ENCODE data around the gene POLG2. TPM values are rescaled to one million over a fixed set of nuclear protein-coding genes. Genes with fewer than 3 reads are reported as not detected.

POLG2 gene
- 7.4 and 9.0 TPM in 2 replicates for total RNA-seq

DNA sequence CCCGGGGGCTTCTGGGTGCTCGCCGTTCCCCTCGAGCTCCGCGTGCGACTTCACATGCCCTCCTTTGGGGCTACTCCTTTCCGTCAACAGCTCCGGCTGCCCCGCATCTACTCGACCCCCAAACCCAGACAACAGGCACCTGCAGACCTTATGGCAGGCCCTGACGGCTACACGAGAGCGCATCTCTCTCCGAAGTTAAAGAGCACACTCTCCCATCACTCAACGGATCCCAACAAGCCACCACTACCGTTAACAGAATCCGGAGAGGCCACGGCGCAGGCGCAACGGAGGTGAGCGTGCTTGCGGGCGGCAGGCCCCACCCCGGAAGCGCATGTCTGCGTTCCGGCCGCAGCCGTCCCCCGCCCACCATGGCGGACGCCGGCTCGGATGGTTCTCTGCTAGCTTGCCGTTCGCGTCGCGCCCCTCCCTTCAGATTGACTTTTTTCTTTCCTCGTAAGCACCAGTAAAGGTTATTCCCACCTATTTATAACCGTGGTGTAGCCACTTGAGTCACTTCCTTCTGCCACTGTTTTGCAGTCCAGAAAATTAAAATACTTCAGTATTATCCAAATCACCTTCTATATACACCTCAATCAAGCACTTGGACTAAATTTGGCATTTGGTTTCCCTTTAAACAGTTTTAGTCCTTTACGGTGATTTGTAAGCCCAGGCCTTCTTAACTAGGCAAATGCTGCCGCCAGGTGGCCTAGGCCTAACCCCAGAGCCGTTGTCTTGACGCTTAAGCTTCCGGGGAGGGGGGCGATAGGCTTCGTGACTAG is at the start of gene POLG2:
Gene POLG2 (minus strand): TSS at position 269 of the 779 bp plus-strand sequence. CDS start 86 bp downstream, at position 183.

DNA sequence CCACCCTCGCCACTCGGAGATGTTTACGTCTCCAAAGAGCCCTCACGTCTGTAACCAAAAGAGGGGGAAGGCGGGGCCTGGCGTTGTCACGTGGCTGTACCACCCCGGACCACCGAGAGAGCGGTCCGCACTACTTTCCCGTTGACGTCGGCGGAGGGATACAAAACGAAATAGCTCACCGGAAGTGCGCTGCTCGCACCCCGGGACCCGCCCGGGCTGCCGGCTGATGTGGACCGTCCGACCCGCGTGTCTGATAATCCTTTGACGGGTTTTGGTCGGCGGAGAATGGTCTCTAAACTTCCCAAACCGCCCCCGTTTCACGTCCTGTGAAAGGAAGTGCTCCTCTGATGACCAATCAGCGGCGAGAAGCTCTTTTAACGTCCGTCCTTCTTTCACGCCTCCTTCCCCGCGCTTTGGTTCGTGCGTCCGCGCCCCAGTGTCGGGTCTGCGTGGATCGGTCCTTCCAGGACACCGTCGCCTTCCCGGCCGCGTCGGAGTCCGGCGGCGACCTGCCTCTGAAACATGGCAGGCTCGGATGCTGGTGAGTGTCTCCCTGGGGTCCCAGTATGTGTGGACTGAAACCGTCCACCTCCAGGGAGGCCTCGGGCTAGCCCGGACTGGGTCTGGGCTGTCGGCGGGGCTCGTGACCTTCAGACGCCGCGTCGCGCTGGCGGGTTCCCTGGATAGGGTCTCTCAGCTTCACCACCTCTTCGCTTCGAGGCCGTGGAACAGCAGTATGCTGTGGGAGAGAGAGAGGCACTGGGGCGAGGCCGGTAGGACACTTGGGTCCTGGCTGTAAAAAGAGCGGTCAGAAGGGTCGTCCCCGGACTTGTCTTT is 9.9 kb upstream of the POLG2 start, which contains the start of gene CEP95:
Gene CEP95 (plus strand): TSS at position 402 of the 837 bp plus-strand sequence. CDS start 121 bp downstream, at position 523.

DNA sequence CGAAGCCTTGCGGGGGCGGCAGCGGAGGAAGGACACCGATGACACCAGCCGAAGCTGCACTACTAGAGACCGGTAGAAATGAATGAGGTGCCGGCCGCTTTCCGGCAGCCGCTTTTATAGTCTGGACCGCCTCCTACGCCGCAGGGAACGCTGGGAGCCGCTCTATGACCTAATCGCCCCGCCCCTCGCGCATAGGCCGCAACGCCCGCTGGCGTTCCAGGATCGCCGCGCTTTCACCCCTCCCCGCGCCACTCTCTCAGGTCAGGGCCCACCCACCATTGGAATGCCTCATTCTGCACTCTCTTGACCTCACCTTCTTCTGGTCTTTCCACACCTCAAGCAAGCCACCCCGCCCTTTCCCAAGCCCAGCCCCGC is 9.3 kb upstream of the POLG2 start, which contains the start of gene DDX5:
Gene DDX5 (minus strand): TSS at position 89 of the 375 bp plus-strand sequence. CDS start 170 bp downstream, outside the sequence.

DNA sequence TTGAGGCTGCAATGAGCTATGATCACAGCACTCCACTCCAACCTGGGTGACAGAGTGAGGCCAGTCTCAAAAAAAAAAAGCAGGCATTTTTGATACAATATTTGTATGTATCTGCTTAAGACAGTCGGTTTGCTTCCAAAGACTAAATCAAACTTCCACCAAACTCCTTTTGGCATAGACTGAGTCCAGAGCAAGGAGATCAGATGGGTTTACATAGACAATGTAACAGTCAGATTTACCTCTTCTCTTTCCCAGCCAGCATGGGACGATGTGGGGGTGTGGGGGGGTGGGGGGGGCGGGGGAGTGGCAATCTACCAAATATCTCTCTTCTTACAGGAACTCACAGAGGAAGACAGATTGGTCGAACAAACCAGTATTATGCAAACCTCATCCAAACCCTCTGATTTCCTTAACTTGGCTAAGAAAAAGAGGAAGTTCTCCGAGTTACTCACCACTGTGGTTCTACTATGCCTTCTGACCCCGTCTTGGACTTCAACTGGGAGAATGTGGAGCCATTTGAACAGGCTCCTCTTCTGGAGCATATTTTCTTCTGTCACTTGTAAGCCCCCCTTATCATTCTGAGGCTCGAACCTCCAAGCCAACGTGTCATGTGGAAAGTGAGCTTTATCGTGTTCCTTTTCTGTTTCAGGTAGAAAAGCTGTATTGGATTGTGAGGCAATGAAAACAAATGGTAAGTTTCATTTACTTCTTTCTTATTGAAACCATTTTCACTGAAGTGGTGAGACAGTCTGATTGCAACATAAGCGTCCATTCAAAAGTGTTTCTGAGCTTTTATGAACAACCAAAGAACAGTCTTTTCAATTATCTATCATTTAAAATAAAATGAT is 48.0 kb downstream of the POLG2 start, which contains the start of gene MILR1:
Gene MILR1 (plus strand): TSS at position 451 of the 848 bp plus-strand sequence. CDS start 54 bp downstream, at position 505.

Small RNA genes within 50 kb of the gene (small RNA-seq; reads per million reads assigned to genes)
- gene ATP5MFP4: not detected

Other genes starting within 250 kb of the POLG2 start
- 18.3 and 21.4 TPM in 2 replicates for gene TEX2, start 233.8 kb downstream of the POLG2 start, total RNA-seq
- 0.13 and 2.2 TPM in 2 replicates for gene PECAM1, start 106.2 kb downstream of the POLG2 start, total RNA-seq
- 4.1 and 4.4 TPM in 2 replicates for gene MILR1, start 47.9 kb downstream of the POLG2 start, total RNA-seq
- 311 and 527 TPM in 2 replicates for gene DDX5, start 9.2 kb upstream of the POLG2 start, total RNA-seq
- 34.2 and 36.8 TPM in 2 replicates for gene CEP95, start 9.9 kb upstream of the POLG2 start, total RNA-seq
- 62.5 and 82.3 TPM in 2 replicates for gene SMURF2, start 165.3 kb upstream of the POLG2 start, total RNA-seq